Measurements from ENCODE around the gene METTL18. TPM values are rescaled to one million over a fixed set of nuclear protein-coding genes. Genes with fewer than 3 reads are reported as not detected.

The METTL18 gene
- total RNA-seq, 2 donors from 2014 or later = 4.4 to 6.4 TPM

DNA sequence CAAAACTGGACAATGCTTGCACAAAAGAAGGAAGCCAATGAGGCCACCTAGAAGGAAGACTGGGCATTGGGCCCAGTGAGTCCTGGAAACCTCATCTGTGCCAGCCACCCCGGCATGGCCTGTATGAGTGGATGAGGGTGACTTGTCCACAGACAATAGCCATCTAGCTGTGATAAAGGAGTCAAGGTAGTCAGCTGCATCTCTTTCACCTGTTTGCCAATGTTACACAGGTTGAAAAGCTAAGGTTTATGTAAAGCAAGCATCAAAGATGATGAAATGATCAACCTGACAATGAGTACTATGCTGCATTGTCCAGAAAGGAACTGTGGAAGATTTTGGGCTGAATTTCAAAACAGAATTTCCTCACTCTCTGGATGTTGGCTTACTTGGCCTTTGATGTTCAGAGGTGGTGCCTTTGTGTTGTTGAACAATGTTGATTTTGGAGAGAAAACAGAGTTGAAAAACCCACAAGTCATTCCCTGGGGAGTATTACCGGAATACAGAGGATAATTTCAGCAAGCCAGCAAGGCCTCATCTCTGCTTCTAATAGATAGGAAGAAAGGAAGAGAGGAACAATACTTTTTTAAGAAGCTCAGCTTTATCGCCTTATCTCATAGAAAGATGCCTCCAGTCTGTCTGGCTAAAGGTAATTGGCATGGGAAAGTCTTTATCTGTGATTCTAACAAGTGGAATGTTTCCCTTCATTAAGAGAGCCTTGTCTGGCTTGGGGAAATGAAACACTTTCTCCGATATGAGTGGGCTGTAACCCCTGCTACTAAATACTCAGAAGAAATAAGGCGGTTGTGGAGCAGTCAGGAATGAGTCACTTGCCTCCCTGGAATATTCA is 49.5 kb downstream of the METTL18 start:
- DNase-seq = no peak
- intact Hi-C loops (cut with DNase I) = no loop called here
- Histone ChIP-seq H3K9ac (ENCODE audit: low read depth in 2 of 2, low read length in 2 of 2) (no peak overlapping the region), H3K9me3 (no peaks in the 10 kb centered on the region), H3K36me3 (no peaks in the 10 kb centered on the region), H3K27ac (no peak overlapping the region), H3K4me1 (no peaks in the 10 kb centered on the region), H3K27me3 (no peaks in the 10 kb centered on the region), H3K4me3 (no peak overlapping the region)
- TF ChIP-seq CTCF (IDR thresholded peaks at IDR 0.05) = no peak

Other genes with a start within 250 kb of the METTL18 start
- gene F5, start 208.4 kb downstream of the METTL18 start, total RNA-seq = under 1 TPM; 0.24 to 0.54 TPM
- 1 to 10 TPM; 2.6 to 3.3 TPM for gene SELP, start 164.8 kb downstream of the METTL18 start, total RNA-seq
- 1 to 10 TPM; 1.5 to 2.2 TPM for gene SELL, start 83.3 kb downstream of the METTL18 start, total RNA-seq
- gene SELE, start 60.8 kb downstream of the METTL18 start, total RNA-seq = 1 to 10 TPM in 1 of 2 donors, under 1 TPM in 1; 0.20 to 4.0 TPM
- gene SCYL3, start 99.0 kb upstream of the METTL18 start, total RNA-seq = 10 to 100 TPM; 11.6 to 15.8 TPM